ENCODE measurements around the gene NUAK1.

NUAK1 gene

DNA sequence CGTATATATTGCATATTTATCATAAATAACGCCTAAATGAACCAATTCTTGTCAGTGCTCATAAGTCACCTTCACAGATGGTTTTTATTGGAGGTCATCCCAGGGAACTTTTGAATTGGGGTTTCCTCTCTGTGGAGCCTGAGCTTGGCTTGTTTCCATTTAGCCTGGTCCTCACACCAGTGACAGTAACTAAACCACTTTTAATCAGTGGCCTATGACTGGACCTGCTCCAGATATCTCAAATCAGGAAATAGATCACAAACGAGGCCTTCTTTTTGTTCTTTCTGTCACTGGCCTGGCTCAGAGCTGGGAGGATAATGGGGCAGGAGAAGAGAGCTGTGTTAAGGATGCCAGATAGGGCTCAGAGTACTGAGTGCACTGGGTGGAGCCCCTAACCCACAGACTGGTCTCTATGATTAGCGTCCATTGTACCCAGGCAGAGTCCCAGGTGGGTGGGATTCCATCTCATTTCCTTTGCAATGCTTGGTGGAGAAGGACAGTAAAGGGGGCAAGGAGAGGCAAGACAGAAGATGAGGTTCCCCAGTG lies 92.4 kb downstream of the NUAK1 start:
- Histone ChIP-seq H3K4me3 (ENCODE audit: low read depth, low read length) (no peak overlapping the region), H3K27ac (no peak overlapping the region), H3K36me3 (no peaks in the 10 kb centered on the region), H3K27me3 (ENCODE audit: insufficient read depth, low read depth, severe bottlenecking) (peaks cover 39% of the 10 kb centered on the region), H3K9me3 (ENCODE audit: severe bottlenecking) (no peaks in the 10 kb centered on the region)
- DNase-seq, result no peak
- TF ChIP-seq, protein P1, sequence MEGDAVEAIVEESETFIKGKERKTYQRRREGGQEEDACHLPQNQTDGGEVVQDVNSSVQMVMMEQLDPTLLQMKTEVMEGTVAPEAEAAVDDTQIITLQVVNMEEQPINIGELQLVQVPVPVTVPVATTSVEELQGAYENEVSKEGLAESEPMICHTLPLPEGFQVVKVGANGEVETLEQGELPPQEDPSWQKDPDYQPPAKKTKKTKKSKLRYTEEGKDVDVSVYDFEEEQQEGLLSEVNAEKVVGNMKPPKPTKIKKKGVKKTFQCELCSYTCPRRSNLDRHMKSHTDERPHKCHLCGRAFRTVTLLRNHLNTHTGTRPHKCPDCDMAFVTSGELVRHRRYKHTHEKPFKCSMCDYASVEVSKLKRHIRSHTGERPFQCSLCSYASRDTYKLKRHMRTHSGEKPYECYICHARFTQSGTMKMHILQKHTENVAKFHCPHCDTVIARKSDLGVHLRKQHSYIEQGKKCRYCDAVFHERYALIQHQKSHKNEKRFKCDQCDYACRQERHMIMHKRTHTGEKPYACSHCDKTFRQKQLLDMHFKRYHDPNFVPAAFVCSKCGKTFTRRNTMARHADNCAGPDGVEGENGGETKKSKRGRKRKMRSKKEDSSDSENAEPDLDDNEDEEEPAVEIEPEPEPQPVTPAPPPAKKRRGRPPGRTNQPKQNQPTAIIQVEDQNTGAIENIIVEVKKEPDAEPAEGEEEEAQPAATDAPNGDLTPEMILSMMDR (IDR thresholded peaks at IDR 0.05; ENCODE audit: low read depth, low read length), result no peak

DNA sequence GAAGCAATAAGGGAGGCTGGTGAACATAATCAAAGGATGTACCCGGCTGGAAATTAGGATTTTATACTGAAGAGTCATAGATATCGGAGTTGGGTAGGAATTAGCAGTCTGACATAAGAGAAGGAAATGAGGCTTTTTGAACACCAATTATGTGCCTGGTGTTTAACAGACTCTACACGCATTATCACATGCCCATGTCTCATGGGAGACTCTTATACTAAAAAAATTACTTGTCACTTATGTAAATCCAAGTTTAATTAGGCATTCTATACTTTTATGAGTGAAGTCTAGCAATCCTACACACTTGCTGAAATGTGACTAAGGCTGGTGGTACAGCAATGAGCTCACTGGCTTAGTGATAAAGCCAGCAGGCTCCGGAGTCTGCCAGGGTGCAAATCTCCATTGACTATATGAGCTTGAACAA lies 93.5 kb downstream of the NUAK1 start:
- H3K27ac ChIP-seq, result no peak overlapping the region
- H3K36me3 ChIP-seq, result no peaks in the 10 kb centered on the region
- H3K4me3 ChIP-seq (ENCODE audit: low read depth, low read length), result no peak overlapping the region
- no peaks in the 10 kb centered on the region for H3K9me3 ChIP-seq (ENCODE audit: severe bottlenecking)
- TF ChIP-seq, protein P1 (IDR thresholded peaks at IDR 0.05; ENCODE audit: low read depth, low read length), result no peak
- no peak for DNase-seq
- peaks cover 34% of the 10 kb centered on the region for H3K27me3 ChIP-seq (ENCODE audit: insufficient read depth, low read depth, severe bottlenecking)

DNA sequence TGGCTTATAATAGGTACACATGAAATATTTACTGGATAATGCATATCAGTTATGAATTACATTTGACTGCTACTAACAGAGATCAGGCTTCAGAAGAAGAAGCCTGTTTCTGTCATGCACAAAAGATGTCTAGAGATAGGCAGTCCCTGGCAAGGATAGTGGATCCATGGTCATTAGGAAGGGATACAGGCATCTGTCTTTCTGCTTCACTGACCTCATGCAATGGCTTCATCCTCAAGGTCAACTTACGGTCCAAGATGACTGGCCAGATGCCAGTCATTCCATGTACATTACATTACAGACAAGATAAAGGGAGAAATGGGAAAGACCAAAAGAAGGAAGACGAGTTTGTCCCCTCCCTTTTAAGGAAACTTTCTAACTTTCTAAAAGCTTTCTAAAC lies 94.0 kb downstream of the NUAK1 start:
- no peak for DNase-seq
- TF ChIP-seq, protein P1 (IDR thresholded peaks at IDR 0.05; ENCODE audit: low read depth, low read length), result no peak
- H3K27ac ChIP-seq, result no peak overlapping the region

DNA sequence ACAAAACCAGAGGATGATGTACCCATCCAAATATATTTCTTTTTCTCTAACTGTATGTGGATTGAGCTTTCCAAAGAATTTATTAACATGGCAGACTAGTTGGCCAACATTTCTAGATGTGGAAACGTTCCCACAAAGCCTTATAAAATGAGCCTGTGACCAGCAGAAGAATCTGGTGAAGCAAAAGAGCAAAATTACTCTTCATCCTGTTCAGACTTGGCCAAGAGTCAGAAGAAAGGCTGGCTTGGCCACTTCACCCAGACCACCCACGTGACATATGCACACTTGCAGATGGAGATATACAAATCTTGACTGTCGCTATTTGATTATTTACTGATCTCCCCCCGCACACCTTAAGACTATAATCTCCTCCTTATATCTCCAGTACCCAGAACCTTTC lies 96.7 kb downstream of the NUAK1 start:
- H3K27me3 ChIP-seq (ENCODE audit: insufficient read depth, low read depth, severe bottlenecking), result peaks cover 15% of the 10 kb centered on the region
- no peaks in the 10 kb centered on the region for H3K9me3 ChIP-seq (ENCODE audit: severe bottlenecking)
- H3K4me3 ChIP-seq (ENCODE audit: low read depth, low read length), result no peak overlapping the region
- DNase-seq, result no peak
- H3K36me3 ChIP-seq, result no peaks in the 10 kb centered on the region
- TF ChIP-seq, protein P1 (IDR thresholded peaks at IDR 0.05; ENCODE audit: low read depth, low read length), result no peak
- no peak overlapping the region for H3K27ac ChIP-seq

More for the DNA sequence above, 94.0 kb downstream of the NUAK1 start:
- Histone ChIP-seq H3K36me3 (no peaks in the 10 kb centered on the region), H3K9me3 (ENCODE audit: severe bottlenecking) (no peaks in the 10 kb centered on the region), H3K4me3 (ENCODE audit: low read depth, low read length) (no peak overlapping the region), H3K27me3 (ENCODE audit: insufficient read depth, low read depth, severe bottlenecking) (peaks cover 29% of the 10 kb centered on the region)

DNA sequence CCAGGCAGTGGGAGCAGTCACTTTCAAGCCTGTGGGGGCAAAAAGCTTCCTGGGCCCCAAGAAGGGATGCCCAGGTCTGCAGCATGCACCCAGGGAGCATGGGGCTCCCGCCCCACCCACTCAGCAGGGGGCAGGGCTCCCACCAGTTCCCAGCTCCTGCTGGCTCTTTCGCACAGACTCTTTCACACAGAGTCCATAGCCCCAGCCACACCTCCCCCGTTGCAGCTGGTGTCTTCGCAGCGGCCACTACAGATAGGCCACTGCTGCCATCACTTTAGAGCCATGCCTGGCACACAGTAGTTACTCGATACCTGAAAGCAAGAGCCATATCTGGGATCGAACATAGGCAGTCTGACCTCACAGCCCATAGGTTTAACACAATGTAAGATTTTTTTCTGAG lies 98.2 kb downstream of the NUAK1 start:
- DNase-seq, result no peak
- Histone ChIP-seq H3K27ac (no peak overlapping the region), H3K27me3 (ENCODE audit: insufficient read depth, low read depth, severe bottlenecking) (no peaks in the 10 kb centered on the region), H3K36me3 (no peaks in the 10 kb centered on the region), H3K9me3 (ENCODE audit: severe bottlenecking) (no peaks in the 10 kb centered on the region), H3K4me3 (ENCODE audit: low read depth, low read length) (no peak overlapping the region)
- TF ChIP-seq, protein P1 (IDR thresholded peaks at IDR 0.05; ENCODE audit: low read depth, low read length), result no peak

Measured in WERI-Rb-1 (cell line).